Mammary epithelial cell (primary cell): ENCODE measurements around the gene RBM15.

Source experiments
- CTCF ChIP-seq, 2 donors: IDR thresholded peaks in 1 of 2; conservative IDR thresholded peaks in 1 of 2; 2 replicates each; pipeline ENCODE4 v1.5.1; 2011 to 2012; ENCODE audit warnings: inconsistent platforms in 2 of 2, low read length in 2 of 2, mild to moderate bottlenecking in 2 of 2, control low read depth in 1 of 2, low read depth in 1 of 2; ENCODE audit not compliant: insufficient read depth in 1 of 2; ENCODE audit errors: extremely low read depth in 1 of 2
- EZH2 ChIP-seq: IDR thresholded peaks from 2 replicates; pipeline ENCODE4 v1.6.1; 2012; ENCODE audit warnings: low read length, inconsistent platforms, borderline replicate concordance

GRCh38 chr1:110308247-110308646 is 30.9 kb upstream of the RBM15 start:
- TF ChIP-seq CTCF (conservative IDR thresholded peaks at IDR 0.05 in 1 of 2, IDR thresholded peaks at IDR 0.05 in 1 of 2; ENCODE audit: extremely low read depth in 1 of 2, insufficient read depth in 1 of 2, low read depth in 1 of 2, low read length in 2 of 2) (no peak), EZH2 (no peak)
